Skin of body (tissue), 2 donors: ENCODE data around the gene MIEF2. TPM values are rescaled to one million over a fixed set of nuclear protein-coding genes. Genes with fewer than 3 reads are reported as not detected.
"Not testable (repeated sequence)": the region's sequence is repeated elsewhere in the genome, so short reads cannot be mapped to it uniquely, and the experiment has no call there.

Experiments used
- DNase-seq: peaks from one replicate; lab custom pipeline; 2025; lab: John Stamatoyannopoulos, UW
- total RNA-seq: library from RNA; depleted of rRNA; stranded (reverse); fragments of >200 nt; gene quantifications from one replicate; pipeline ENCODE4 v1.2.3, GENCODE V29; 2014

Gene MIEF2
- total RNA-seq, result 9.9 TPM

GRCh38 chr17:18260332-18261145 is at the start of gene MIEF2:
Gene MIEF2 (plus strand): TSS chr17:18260662. CDS start chr17:18262721, 2,059 bp downstream.
- DNase-seq, result peak; percentile 91

DNA sequence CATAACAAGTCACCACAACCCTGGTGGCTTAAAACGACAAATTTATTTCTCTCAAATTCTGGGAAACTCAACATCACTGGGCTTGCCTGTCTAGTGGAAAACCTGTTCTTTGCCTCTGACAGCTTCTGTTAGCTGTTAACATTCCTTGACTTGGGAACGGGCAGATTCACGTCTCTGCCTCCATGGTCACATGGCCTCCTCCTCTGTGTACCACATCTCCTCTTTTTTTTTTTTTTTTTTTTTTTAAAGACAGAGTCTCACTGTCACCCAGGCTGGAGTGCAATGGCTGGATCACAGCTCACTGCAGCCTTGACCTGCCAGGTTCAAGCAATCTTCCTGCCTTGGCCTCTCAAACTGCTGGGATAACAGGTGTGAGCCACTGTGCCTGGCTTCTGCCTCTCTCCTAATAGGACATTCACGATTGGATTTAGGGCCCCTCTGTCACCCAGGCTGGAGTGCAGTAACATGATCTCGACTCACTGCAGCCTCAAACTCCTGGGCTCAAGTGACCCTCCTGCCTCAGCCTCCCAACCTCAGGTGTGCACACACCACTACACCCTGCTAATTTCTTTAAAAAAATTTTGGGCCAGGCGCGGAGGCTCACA is 46.7 kb upstream of the MIEF2 start:
- no peak for DNase-seq

DNA sequence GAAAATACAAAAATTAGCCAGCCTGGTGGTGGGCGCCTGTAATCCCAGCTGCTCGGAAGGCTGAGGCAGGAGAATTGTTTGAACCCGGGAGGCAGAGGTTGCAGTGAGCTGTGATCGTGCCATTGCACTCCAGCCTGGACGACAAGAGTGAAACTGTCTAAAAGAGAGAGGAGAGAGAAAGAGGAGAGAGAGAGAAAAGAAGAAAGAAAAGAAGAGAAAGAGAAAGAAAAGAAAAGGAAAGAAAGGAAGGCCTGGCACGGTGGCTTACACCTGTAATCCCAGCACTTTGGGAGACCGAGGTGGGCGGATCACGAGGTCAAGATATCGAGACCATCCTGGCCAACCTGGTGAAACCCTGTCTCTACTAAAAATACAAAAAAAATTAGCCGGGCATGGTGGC is 43.6 kb upstream of the MIEF2 start:
- not testable (repeated sequence) for DNase-seq

GRCh38 chr17:18217412-18218015 is 42.9 kb upstream of the MIEF2 start:
- no peak for DNase-seq

GRCh38 chr17:18218756-18219415 is 41.6 kb upstream of the MIEF2 start:
- no peak for DNase-seq

GRCh38 chr17:18224053-18224386 is 36.4 kb upstream of the MIEF2 start:
- DNase-seq, result no peak

GRCh38 chr17:18224387-18225120 is 35.9 kb upstream of the MIEF2 start:
- peak; percentile 49 for DNase-seq

- DNase-seq, result peak; percentile 93
Measured at GRCh38 chr17:18225121-18225641, 35.3 kb upstream of the MIEF2 start, which contains the start of gene LLGL1. Gene LLGL1 (plus strand): TSS chr17:18225635. CDS start chr17:18225683, 48 bp downstream.

DNA sequence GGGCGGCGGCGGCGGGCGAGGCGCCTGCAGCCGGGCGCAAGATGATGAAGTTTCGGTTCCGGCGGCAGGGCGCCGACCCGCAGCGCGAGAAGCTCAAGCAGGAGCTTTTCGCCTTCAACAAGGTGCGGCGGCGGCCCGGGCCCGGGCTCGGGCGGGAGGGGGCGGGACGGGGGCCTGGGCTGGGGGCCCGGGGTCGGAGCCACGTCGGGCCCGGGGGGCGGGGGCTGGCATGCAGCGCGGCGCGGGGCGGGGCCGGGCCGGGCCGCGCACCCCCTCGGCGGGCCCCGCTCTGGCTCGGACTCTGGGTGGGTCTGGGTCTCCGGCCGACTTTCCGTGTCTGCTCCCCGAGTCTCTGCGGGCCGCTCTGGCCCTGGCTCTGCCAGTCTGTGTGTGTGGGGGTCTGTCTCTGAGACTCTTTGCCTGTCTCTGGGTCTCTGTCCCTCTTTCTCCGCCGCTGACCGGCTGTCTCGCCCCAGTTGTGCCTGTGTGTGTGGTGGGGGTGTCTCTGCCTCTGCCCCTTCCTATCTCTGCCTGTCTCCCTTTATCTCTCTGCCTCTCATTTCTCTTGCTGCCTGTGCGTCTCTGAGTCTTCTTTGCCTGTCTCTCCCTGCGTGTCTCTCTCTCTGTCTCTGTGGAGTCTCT is 34.7 kb upstream of the MIEF2 start:
- no peak for DNase-seq

GRCh38 chr17:18226284-18226945 is 34.0 kb upstream of the MIEF2 start:
- no peak for DNase-seq

DNA sequence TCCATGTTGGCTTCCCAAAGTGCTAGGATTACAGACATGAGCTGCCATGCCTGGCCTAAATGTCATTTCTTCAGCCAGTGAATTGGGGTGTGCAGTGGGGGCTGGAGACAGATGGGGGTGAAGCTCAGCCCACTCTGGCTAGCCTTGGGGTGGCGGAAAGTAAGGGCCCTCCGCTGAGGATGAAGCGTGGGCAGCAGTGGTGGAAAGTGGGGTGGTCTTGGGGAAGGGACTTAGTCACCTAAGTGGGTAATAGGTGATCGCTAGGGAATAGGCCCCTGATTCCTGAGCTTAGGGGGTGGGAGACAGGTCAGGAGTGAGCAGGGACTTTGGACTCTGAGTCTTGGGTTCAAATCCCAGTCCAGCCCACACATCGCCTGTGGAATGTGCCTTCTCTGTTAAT is 32.8 kb upstream of the MIEF2 start:
- DNase-seq, result no peak

- no peak for DNase-seq
Measured at GRCh38 chr17:18228176-18228682, 32.2 kb upstream of the MIEF2 start.

DNA sequence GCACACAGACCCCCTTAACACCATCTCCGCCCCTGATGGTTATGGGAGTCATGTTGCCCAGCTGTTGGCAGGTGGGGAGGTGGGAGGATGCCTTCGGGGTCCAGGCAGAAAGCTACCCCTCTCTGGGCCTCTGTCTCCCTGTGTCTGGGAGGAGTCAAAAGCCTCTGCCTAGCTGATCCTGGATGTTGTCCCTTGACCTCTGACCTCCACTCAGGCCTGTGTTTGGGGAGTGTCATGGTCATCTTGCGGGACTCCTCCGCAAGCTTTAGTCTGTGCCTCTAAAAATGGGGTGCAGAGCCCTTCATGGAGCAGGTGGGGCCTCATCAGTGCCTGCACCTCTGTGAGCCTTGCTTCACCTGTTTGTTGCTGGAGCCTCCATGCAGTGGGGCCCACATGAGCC is 31.2 kb upstream of the MIEF2 start:
- DNase-seq, result no peak

DNA sequence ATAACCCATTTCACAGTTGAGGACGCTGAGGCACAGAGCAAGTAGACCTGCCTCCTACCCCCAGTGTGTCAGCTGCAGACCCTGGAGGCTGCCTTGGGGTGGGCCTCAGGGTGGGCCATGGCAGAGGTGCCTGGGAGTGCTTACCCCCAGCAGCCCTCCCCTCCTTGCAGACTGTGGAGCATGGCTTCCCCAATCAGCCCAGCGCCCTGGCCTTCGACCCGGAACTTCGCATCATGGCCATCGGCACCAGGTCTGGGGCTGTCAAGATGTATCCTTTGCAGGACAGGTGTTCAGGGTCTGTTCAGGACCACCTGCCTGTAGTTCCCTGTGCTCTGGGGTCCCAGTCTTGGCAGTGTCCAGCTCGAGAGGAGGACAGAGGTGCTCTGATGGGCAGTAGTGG is 30.7 kb upstream of the MIEF2 start:
- no peak for DNase-seq

GRCh38 chr17:18230288-18231141 is 29.9 kb upstream of the MIEF2 start:
- no peak for DNase-seq

DNA sequence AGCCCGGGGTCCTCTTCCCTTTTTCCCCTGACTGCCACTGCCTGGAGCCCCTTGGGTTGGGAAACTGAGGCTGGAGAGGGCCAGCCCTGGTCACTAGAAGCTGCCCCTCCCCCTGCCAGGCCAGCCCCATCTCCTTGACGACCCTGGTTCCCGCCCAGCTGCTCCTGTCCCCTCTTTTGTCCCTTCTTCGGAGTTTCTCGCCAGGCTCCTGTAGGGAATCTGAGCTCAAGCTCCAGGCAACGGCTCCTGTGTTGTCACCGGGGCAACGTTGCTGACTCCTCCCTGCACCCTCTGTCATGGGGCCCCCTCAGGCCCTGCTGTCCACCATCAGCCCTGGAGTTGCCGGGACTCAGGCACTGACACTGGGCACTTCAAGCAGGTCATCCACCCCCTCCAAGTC is 29.3 kb upstream of the MIEF2 start:
- DNase-seq, result no peak

DNA sequence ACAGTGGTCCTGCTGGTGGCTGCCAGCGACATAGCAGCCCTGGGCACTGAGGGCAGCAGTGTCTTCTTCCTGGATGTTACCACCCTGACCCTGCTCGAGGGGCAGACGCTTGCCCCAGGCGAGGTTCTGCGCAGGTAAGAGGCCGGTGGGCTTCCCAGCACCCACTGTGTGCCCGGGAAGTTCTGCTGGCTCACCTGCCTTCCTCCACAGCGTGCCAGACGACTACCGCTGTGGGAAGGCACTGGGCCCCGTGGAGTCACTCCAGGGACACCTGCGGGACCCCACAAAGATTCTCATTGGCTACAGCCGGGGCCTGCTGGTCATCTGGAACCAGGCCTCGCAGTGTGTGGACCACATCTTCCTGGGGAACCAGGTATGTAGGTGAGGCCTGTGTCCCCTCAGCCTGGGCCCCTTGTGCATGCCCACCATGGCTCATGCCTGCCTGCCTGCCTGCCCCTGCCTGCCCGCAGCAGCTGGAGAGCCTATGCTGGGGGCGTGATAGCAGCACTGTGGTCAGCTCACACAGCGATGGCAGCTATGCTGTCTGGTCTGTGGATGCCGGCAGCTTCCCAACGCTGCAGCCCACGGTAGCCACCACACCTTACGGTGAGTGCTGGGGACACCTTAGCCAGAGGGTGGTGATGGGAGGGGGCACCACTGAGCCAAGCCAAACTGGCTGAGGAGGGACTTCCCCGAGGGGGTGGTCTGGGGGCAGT is 26.5 kb upstream of the MIEF2 start:
- DNase-seq, result no peak

GRCh38 chr17:18234853-18235380 is 25.5 kb upstream of the MIEF2 start:
- DNase-seq, result no peak
